RWPE1 (cell line): ENCODE measurements around the gene GPRC5D.

Experiments used
- CTCF ChIA-PET: fragments of 350-600 bp; sonication (Branson Sonifier 250); formaldehyde crosslinking; extraction: SDS; loops from one replicate; lab custom pipeline; 2021; lab: Yijun Ruan, JAX
- POLR2A ChIA-PET: fragments of 400-600 bp; formaldehyde crosslinking; extraction: SDS; loops from one replicate; lab custom pipeline; 2020; ENCODE audit warnings: antibody characterized with exemption; ENCODE audit not compliant: low non-redundant PET; lab: Yijun Ruan, JAX
- DNase-seq: peaks from one replicate; pipeline ENCODE4 v3.0.0; 2012; ENCODE audit warnings: low spot score
- H3K27ac ChIP-seq: fragments of 450-650 bp; 2 replicates; pipeline ENCODE4 v1.5.1; 2017
- CTCF ChIP-seq: fragments of 450-650 bp; conservative IDR thresholded peaks from 2 replicates; pipeline ENCODE4 v1.5.1; 2017; ENCODE audit warnings: low read depth, mild to moderate bottlenecking

Gene GPRC5D

GRCh38 chr12:12945591-12945990 is 6.4 kb downstream of the GPRC5D start:
- no peak for DNase-seq
- TF ChIP-seq CTCF: no peak
- CTCF ChIA-PET: no interaction called here

DNA sequence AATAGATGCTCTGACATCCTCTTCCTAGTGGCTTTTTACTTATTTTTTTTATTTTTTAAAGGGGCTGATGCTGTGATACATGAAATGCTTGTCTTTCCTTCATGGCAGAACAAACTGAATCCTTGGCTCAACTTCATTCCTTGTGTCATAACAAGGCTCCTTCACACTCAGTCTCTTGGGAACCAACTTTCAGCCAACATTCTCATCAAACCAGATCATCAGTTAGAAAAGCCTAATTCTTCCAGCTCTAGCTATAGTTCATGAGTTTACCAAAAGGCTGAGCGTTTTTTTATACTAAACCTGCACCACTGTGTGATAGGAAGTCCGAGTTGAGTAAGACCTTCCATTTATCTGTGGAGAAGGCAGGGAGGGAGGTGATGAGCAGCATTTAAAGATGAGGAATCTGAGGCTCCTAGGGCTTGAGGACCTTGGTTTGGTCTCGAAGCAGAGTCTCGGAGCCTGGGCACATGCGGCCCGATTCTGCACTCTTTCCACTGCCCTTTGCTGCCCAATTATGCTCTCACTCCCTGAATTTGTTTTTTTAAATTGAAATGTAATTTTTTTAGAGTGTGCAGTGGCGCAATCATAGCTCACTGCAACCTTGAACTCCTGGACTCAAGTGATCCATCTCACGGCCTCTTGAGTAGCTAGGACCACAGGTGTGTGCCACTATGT is 8.2 kb downstream of the GPRC5D start:
- no peak for TF ChIP-seq CTCF
- ChIA-PET POLR2A (no interaction called here), CTCF (no interaction called here)
- DNase-seq: no peak
- no peak overlapping the region for H3K27ac ChIP-seq

More at GRCh38 chr12:12945591-12945990, 6.4 kb downstream of the GPRC5D start:
- POLR2A ChIA-PET: no interaction called here
- H3K27ac ChIP-seq: no peak overlapping the region

DNA sequence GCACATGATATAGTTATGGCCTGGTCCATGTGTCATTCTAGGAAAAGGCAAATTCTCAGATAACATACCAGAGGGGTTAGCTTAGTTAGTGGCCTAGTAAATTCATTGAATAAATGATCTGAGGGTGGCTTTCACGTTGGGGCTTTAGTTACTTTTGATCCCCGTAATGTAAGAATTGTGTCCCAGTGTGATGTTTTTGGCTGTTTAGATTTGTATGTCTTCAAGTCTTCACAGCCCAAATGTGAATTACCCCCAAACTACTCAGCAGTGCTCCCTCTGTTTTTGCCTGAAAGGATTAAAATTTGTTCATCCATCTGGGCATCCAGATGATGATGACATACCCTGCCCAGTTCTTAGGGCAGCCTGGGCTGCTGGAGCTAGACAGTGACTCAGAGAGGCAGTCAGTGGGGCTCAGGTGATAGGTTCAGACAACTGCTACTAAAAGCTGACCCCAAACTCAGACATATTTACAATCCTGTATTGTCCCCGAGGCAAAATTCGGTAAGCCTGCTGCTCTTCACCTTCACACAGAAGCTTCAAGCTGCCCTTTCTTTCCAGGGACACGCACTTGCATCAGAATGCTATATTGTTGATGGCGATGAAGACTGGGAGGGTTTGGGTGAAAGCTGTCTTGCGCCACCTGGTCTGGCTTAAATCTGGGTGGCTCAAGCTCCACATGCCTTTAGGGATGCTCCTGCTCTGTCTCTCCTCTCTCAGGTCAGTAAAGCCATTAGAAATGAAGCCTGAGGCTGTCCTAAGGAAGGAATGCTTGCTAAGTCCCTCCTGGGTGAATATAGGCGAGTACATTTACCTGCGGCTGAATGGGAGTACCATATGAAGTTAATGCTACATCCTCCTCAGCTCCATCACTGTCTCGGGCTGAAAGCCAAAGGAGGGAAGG is 10.3 kb downstream of the GPRC5D start:
- H3K27ac ChIP-seq: no peak overlapping the region
- CTCF ChIA-PET: interaction anchor here (0.6 kb wide), 1 partner anchor 631 kb away, joined by 4 read pairs; no protein-coding TSS in a partner anchor
- POLR2A ChIA-PET: no interaction called here
- DNase-seq: no peak
- no peak for TF ChIP-seq CTCF

GRCh38 chr12:12939888-12940287 is 12.1 kb downstream of the GPRC5D start:
- DNase-seq: no peak
- CTCF ChIA-PET: interaction anchor here (0.6 to 1.0 kb wide), 3 partner anchors 25 to 267 kb away, joined by 3 read pairs; no protein-coding TSS in a partner anchor
- POLR2A ChIA-PET: no interaction called here
- no peak for TF ChIP-seq CTCF
- no peak overlapping the region for H3K27ac ChIP-seq

- H3K27ac ChIP-seq: no peak overlapping the region
- no peak for TF ChIP-seq CTCF
- no peak for DNase-seq
- POLR2A ChIA-PET: interaction anchor here (0.6 kb wide), 1 partner anchor 929 kb away, joined by 3 read pairs; no protein-coding TSS in a partner anchor
- CTCF ChIA-PET: no interaction called here
These were observed 13.4 kb downstream of the GPRC5D start for GRCh38 chr12:12938541-12938940.

GRCh38 chr12:12936983-12937491 is 14.9 kb downstream of the GPRC5D start:
- H3K27ac ChIP-seq: no peak overlapping the region
- CTCF ChIA-PET: no interaction called here
- no peak for DNase-seq
- POLR2A ChIA-PET: no interaction called here
- no peak for TF ChIP-seq CTCF
